PC-3 (cell line): Measurements from ENCODE around the gene GRB10.

ENCODE experiments used
- EZH2 ChIP-seq: fragments of 300-600 bp; sonication (generic); IDR thresholded peaks from one replicate; pipeline ENCODE4 v1.6.1; 2017; ENCODE audit warnings: antibody characterized with exemption, mild to moderate bottlenecking, low read length; ENCODE audit not compliant: unreplicated experiment
- TF ChIP-seq, protein P1 (sequence below): fragments of 300-600 bp; sonication (generic); conservative IDR thresholded peaks from 2 replicates; pipeline ENCODE4 v1.5.1; 2017; ENCODE audit warnings: antibody characterized with exemption, low read depth, mild to moderate bottlenecking, low read length

DNA sequence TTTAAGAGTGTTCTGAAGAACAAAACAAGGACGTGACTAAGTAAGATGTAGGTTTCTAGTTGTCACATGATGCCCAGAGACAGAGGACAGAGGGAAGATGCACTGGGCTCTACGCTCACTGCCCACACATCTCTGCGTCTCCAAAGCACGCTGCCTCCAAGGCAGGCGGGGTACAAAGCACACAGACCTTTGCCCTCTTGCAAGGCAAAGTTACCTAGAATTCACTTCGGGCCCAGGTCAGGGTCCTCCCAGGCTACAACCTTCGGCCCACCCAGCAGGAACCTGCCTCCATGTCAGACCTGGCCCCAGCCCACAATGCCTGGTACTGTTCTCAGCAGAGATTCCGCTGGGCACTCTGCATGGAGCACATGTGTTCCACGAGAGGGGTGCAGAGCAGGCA lies 26.5 kb downstream of the GRB10 start:
- TF ChIP-seq, protein P1, sequence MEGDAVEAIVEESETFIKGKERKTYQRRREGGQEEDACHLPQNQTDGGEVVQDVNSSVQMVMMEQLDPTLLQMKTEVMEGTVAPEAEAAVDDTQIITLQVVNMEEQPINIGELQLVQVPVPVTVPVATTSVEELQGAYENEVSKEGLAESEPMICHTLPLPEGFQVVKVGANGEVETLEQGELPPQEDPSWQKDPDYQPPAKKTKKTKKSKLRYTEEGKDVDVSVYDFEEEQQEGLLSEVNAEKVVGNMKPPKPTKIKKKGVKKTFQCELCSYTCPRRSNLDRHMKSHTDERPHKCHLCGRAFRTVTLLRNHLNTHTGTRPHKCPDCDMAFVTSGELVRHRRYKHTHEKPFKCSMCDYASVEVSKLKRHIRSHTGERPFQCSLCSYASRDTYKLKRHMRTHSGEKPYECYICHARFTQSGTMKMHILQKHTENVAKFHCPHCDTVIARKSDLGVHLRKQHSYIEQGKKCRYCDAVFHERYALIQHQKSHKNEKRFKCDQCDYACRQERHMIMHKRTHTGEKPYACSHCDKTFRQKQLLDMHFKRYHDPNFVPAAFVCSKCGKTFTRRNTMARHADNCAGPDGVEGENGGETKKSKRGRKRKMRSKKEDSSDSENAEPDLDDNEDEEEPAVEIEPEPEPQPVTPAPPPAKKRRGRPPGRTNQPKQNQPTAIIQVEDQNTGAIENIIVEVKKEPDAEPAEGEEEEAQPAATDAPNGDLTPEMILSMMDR, result no peak
- no peak for TF ChIP-seq EZH2
